Liver (tissue), 9 donors: Measurements from ENCODE around the gene NAT14. TPM values are rescaled to one million over a fixed set of nuclear protein-coding genes. Genes with fewer than 3 reads are reported as not detected.

ENCODE experiments used
- DNase-seq: peaks from one replicate; pipeline ENCODE4 v3.0.0-alpha.2; 2017; ENCODE audit warnings: low spot score
- H3K27ac ChIP-seq, 2 donors: one replicate each; pipeline ENCODE4 v1.7.0; 2013; ENCODE audit warnings: inconsistent platforms in 2 of 2, low read length in 2 of 2, control low read depth in 1 of 2, low read depth in 1 of 2, mild to moderate bottlenecking in 1 of 2
- H3K27me3 ChIP-seq, 4 donors: one replicate each; pipeline versions ENCODE4 v1.6.1 to v1.7.0; 2013; ENCODE audit warnings: low read length in 3 of 4, inconsistent platforms in 1 of 4, mild to moderate bottlenecking in 1 of 4, moderate library complexity in 1 of 4; ENCODE audit not compliant: control insufficient read depth in 4 of 4, insufficient read depth in 4 of 4
- H3K36me3 ChIP-seq, 4 donors: one replicate each; pipeline versions ENCODE4 v1.6.1 to v1.7.0; 2013; ENCODE audit warnings: low read length in 3 of 4, mild to moderate bottlenecking in 3 of 4, low read depth in 1 of 4, moderate library complexity in 1 of 4; ENCODE audit not compliant: control insufficient read depth in 4 of 4, insufficient read depth in 3 of 4
- H3K4me1 ChIP-seq, 4 donors: one replicate each; pipeline versions ENCODE4 v1.6.1 to v1.7.0; 2013; ENCODE audit warnings: low read length in 3 of 4, mild to moderate bottlenecking in 3 of 4, moderate library complexity in 1 of 4; ENCODE audit not compliant: control insufficient read depth in 4 of 4, insufficient read depth in 4 of 4
- H3K4me3 ChIP-seq, 3 donors: one replicate each; pipeline versions ENCODE4 v1.6.1 to v1.7.0; 2013; ENCODE audit warnings: low read length in 3 of 3, control low read depth in 1 of 3, low read depth in 1 of 3, mild to moderate bottlenecking in 1 of 3
- H3K9ac ChIP-seq, 2 donors: one replicate each; pipeline ENCODE4 v1.7.0; 2013; ENCODE audit warnings: low read length in 2 of 2, mild to moderate bottlenecking in 2 of 2, moderate library complexity in 2 of 2, control low read depth in 1 of 2, low read depth in 1 of 2
- H3K9me3 ChIP-seq, 4 donors: one replicate each; pipeline versions ENCODE4 v1.6.1 to v1.7.0; 2013; ENCODE audit warnings: low read length in 3 of 4; ENCODE audit not compliant: control insufficient read depth in 4 of 4
- FOXA1 ChIP-seq: IDR thresholded peaks from 2 replicates; pipeline ENCODE4 v1.6.1; 2016; ENCODE audit warnings: antibody characterized with exemption
- FOXA2 ChIP-seq: IDR thresholded peaks from 2 replicates; pipeline ENCODE4 v1.6.1; 2016; ENCODE audit warnings: antibody characterized with exemption
- GABPA ChIP-seq, 2 donors: IDR thresholded peaks in 1 of 2; conservative IDR thresholded peaks in 1 of 2; 2 replicates each; pipeline ENCODE4 v1.6.1; 2016; ENCODE audit warnings: antibody characterized with exemption in 2 of 2, mild to moderate bottlenecking in 1 of 2, moderate library complexity in 1 of 2
- HNF4A ChIP-seq, 2 donors: conservative IDR thresholded peaks; 2 replicates each; pipeline ENCODE4 v1.6.1; 2016; ENCODE audit warnings: antibody characterized with exemption in 2 of 2, mild to moderate bottlenecking in 2 of 2
- HNF4G ChIP-seq: IDR thresholded peaks from 2 replicates; pipeline ENCODE4 v1.6.1; 2016; ENCODE audit warnings: antibody characterized with exemption
- JUND ChIP-seq, 2 donors: IDR thresholded peaks; 2 replicates each; pipeline ENCODE4 v1.6.1; 2016; ENCODE audit warnings: antibody characterized with exemption in 2 of 2
- NR2F2 ChIP-seq: IDR thresholded peaks from 2 replicates; pipeline ENCODE4 v1.6.1; 2016; ENCODE audit warnings: antibody characterized with exemption
- RAD21 ChIP-seq, 2 donors: IDR thresholded peaks; 2 replicates each; pipeline ENCODE4 v1.6.1; 2016; ENCODE audit warnings: antibody characterized with exemption in 2 of 2, mild to moderate bottlenecking in 2 of 2
- RXRA ChIP-seq, 2 donors: IDR thresholded peaks; 2 replicates each; pipeline ENCODE4 v1.6.1; 2017 to 2018; ENCODE audit warnings: antibody characterized with exemption in 2 of 2, mild to moderate bottlenecking in 1 of 2
- SP1 ChIP-seq: IDR thresholded peaks from 2 replicates; pipeline ENCODE4 v1.6.1; 2018; ENCODE audit warnings: antibody characterized with exemption, mild to moderate bottlenecking
- TAF1 ChIP-seq: conservative IDR thresholded peaks from 2 replicates; pipeline ENCODE4 v1.6.1; 2016; ENCODE audit warnings: antibody characterized with exemption, mild to moderate bottlenecking
- YY1 ChIP-seq: IDR thresholded peaks from 2 replicates; pipeline ENCODE4 v1.6.1; 2016; ENCODE audit warnings: antibody characterized with exemption, mild to moderate bottlenecking
- WGBS: extraction: QIAGEN DNeasy Blood & Tissue Kit; methylation state at CpG from one replicate; pipeline ENCODE4 v1.1.7; 2013; 5-methylcytosine and 5-hydroxymethylcytosine counted together
- polyA plus RNA-seq, 2 donors: library from polyadenylated mRNA; stranded (reverse) in 1 of 2; unstranded in 1 of 2; fragments of 200-250 nt in 1 of 2; fragments of >200 nt in 1 of 2; fragmentation: Nextera tagmentation in 1 of 2; extraction: Ambion mirVana in 1 of 2; gene quantifications; one replicate each; pipeline versions ENCODE4 v1.2.1 to v1.2.3, GENCODE V29; 2013 to 2015
- total RNA-seq, 2 donors: library from RNA; depleted of rRNA; stranded (reverse); fragments of >200 nt; gene quantifications; one replicate each; pipeline ENCODE4 v1.2.3, GENCODE V29; 2014
- TF ChIP-seq, protein P1 (sequence below): IDR thresholded peaks from 2 replicates; pipeline ENCODE4 v1.6.1; 2016; ENCODE audit warnings: antibody characterized with exemption, mild to moderate bottlenecking
- TF ChIP-seq, protein P2 (sequence below): IDR thresholded peaks from 2 replicates; pipeline ENCODE4 v1.6.1; 2016; ENCODE audit warnings: antibody characterized with exemption
- TF ChIP-seq, protein P3 (sequence below): fragments of 150-350 bp; IDR thresholded peaks from 2 replicates; pipeline ENCODE4 v1.5.1; 2017; ENCODE audit warnings: improper control_type of control experiment, low read depth, low read length; ENCODE audit not compliant: missing input control
- TF ChIP-seq, protein P4 (sequence below): IDR thresholded peaks from 2 replicates; pipeline ENCODE4 v1.6.1; 2016; ENCODE audit warnings: antibody characterized with exemption
- TF ChIP-seq, protein P5 (sequence below): IDR thresholded peaks from 2 replicates; pipeline ENCODE4 v1.6.1; 2016; ENCODE audit warnings: antibody characterized with exemption
- donor health status: healthy.
- donor health status: healthy.
- donor health status: healthy.
- donor health status: healthy.
- donor health status: healthy.

The NAT14 gene
- total and polyA plus RNA-seq, 4 donors, result 1.4 to 3.7 (median 3.0) TPM

DNA sequence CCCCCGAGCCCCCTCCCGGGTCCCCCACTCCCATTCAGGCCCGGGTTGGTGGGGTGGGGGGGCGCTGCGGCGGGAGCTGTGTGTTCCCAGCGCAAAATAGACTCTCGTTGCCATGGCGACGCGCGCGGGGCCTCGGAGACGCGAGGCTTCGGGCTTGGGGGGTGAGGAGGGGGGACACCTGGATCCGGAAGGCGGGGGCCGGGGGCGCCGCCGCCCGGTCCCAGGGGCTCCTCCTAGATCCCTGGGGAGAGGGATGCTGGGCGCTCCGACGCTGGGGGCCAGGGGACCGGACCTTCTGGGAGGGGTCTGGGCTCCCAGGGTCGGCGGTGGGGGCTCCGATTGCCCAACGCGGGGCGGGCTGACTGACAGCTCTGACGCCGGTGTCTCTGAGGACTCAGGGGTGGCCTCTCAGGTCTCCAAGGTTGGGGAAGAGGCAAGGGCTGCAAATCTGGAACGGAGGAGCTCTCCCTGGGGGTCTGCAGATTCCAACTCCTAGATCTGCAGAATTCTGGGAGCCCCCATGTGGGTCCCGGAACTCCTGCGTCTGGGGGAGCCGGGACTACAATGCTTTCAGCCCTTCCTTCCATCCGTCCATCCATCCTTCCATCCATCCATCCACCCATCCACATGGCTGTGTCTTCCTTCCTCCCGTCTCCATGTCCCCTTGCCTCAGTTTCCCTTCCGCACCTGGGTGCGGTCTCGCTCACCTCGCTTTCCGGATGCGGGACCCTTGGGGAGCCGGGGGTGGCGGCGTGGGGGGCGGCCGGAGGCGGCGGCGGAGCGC, 32.8 kb upstream of the NAT14 start:
- TF ChIP-seq, protein P1, sequence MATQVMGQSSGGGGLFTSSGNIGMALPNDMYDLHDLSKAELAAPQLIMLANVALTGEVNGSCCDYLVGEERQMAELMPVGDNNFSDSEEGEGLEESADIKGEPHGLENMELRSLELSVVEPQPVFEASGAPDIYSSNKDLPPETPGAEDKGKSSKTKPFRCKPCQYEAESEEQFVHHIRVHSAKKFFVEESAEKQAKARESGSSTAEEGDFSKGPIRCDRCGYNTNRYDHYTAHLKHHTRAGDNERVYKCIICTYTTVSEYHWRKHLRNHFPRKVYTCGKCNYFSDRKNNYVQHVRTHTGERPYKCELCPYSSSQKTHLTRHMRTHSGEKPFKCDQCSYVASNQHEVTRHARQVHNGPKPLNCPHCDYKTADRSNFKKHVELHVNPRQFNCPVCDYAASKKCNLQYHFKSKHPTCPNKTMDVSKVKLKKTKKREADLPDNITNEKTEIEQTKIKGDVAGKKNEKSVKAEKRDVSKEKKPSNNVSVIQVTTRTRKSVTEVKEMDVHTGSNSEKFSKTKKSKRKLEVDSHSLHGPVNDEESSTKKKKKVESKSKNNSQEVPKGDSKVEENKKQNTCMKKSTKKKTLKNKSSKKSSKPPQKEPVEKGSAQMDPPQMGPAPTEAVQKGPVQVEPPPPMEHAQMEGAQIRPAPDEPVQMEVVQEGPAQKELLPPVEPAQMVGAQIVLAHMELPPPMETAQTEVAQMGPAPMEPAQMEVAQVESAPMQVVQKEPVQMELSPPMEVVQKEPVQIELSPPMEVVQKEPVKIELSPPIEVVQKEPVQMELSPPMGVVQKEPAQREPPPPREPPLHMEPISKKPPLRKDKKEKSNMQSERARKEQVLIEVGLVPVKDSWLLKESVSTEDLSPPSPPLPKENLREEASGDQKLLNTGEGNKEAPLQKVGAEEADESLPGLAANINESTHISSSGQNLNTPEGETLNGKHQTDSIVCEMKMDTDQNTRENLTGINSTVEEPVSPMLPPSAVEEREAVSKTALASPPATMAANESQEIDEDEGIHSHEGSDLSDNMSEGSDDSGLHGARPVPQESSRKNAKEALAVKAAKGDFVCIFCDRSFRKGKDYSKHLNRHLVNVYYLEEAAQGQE, result no peak
- TF ChIP-seq NR2F2 (no peak), FOXA2 (no peak), GABPA (IDR thresholded peaks at IDR 0.05 in 1 of 2, conservative IDR thresholded peaks at IDR 0.05 in 1 of 2) (no peak), HNF4G (no peak), TAF1 (no peak), FOXA1 (no peak), HNF4A (conservative IDR thresholded peaks at IDR 0.05) (no peak), RXRA (IDR thresholded peaks at IDR 0.05) (no peak), SP1 (no peak), YY1 (no peak), JUND (IDR thresholded peaks at IDR 0.05) (no peak), RAD21 (IDR thresholded peaks at IDR 0.05) (no peak)
- TF ChIP-seq, protein P2, sequence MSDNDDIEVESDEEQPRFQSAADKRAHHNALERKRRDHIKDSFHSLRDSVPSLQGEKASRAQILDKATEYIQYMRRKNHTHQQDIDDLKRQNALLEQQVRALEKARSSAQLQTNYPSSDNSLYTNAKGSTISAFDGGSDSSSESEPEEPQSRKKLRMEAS, result no peak
- TF ChIP-seq, protein P3, sequence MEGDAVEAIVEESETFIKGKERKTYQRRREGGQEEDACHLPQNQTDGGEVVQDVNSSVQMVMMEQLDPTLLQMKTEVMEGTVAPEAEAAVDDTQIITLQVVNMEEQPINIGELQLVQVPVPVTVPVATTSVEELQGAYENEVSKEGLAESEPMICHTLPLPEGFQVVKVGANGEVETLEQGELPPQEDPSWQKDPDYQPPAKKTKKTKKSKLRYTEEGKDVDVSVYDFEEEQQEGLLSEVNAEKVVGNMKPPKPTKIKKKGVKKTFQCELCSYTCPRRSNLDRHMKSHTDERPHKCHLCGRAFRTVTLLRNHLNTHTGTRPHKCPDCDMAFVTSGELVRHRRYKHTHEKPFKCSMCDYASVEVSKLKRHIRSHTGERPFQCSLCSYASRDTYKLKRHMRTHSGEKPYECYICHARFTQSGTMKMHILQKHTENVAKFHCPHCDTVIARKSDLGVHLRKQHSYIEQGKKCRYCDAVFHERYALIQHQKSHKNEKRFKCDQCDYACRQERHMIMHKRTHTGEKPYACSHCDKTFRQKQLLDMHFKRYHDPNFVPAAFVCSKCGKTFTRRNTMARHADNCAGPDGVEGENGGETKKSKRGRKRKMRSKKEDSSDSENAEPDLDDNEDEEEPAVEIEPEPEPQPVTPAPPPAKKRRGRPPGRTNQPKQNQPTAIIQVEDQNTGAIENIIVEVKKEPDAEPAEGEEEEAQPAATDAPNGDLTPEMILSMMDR, result no peak
- TF ChIP-seq, protein P4, sequence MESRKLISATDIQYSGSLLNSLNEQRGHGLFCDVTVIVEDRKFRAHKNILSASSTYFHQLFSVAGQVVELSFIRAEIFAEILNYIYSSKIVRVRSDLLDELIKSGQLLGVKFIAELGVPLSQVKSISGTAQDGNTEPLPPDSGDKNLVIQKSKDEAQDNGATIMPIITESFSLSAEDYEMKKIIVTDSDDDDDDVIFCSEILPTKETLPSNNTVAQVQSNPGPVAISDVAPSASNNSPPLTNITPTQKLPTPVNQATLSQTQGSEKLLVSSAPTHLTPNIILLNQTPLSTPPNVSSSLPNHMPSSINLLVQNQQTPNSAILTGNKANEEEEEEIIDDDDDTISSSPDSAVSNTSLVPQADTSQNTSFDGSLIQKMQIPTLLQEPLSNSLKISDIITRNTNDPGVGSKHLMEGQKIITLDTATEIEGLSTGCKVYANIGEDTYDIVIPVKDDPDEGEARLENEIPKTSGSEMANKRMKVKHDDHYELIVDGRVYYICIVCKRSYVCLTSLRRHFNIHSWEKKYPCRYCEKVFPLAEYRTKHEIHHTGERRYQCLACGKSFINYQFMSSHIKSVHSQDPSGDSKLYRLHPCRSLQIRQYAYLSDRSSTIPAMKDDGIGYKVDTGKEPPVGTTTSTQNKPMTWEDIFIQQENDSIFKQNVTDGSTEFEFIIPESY, result no peak
- TF ChIP-seq, protein P5, sequence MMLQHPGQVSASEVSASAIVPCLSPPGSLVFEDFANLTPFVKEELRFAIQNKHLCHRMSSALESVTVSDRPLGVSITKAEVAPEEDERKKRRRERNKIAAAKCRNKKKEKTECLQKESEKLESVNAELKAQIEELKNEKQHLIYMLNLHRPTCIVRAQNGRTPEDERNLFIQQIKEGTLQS, result no peak
- Histone ChIP-seq H3K9me3 (no peaks in the 10 kb centered on the region), H3K9ac (no peak overlapping the region), H3K27me3 (no peaks in the 10 kb centered on the region), H3K36me3 (peaks cover 0 to 13% (median 4%) of the 10 kb centered on the region in 4 donors), H3K4me1 (peaks cover 0 to 2% (median 0%) of the 10 kb centered on the region in 4 donors), H3K27ac (no peak overlapping the region), H3K4me3 (no peak overlapping the region)
- 11% methylated on average over 57 of the region's 57 CpGs for WGBS
- DNase-seq, result no peak
